Esophagus squamous epithelium (tissue), 4 donors: ENCODE data around the gene MICALL2.

Source experiments
- POLR2A ChIP-seq, 4 donors: fragments of 450-650 bp; IDR thresholded peaks; one replicate each; pipeline ENCODE4 v1.6.1; 2017; ENCODE audit warnings: antibody characterized with exemption in 4 of 4, mild to moderate bottlenecking in 4 of 4, moderate library complexity in 3 of 4
- TF ChIP-seq, protein P1 (sequence below), 6 experiments: fragments of 450-650 bp in 4 of 6; fragments of 200-600 bp in 2 of 6; sonication (generic) in 2 of 6; IDR thresholded peaks; one replicate each; pipeline ENCODE4 v1.5.1; 2016 to 2019; ENCODE audit warnings: antibody characterized with exemption in 6 of 6, mild to moderate bottlenecking in 4 of 6, moderate library complexity in 4 of 6

DNA sequence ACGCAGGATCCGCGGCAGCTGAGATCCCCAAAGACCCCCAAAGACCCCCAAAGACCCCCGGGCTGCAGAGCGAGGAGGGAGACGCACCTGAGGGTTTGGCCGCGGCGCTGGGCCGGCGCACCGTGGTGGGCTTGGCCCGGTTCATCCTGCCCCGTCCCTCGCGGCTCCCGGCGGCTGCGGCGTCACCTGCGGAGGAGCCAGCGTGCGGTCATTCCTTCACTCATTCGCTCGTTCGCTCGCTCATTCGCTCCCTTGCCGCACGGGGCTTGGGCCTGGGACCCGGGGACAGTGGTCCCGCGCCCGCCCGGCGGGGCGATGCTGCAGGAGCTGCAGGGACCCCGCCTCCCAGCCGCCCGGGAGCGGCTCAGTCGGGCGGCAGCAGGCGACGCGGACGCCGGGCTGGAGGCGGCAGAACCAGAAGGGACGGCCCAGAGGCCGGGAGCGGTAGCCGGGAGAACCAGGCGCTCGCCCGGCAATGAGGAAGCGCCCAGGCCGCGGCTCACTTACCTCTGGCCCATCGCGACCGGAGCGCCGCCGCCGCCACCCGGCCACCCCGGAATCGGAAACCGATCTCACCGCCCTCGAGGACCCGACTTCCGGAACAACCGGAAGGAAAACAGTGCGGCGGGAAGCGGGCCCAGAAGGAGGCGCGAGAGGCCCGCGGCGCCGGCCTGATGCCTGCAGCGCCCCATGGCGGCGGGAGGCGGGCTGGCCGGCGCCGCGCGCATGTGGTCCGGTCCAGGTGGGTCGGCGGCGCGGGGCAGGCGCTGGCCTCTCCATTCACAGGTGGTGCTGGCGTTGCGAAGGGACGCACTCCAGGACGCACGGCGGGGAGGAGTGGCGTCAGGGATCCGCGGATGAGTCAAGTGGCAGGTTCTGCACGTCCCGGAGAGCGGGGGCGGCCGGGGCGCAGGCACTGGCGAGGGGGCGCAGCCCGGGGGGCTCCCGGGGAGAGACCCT is 44.8 kb upstream of the MICALL2 start, which contains the start of gene INTS1:
- TF ChIP-seq, protein P1, sequence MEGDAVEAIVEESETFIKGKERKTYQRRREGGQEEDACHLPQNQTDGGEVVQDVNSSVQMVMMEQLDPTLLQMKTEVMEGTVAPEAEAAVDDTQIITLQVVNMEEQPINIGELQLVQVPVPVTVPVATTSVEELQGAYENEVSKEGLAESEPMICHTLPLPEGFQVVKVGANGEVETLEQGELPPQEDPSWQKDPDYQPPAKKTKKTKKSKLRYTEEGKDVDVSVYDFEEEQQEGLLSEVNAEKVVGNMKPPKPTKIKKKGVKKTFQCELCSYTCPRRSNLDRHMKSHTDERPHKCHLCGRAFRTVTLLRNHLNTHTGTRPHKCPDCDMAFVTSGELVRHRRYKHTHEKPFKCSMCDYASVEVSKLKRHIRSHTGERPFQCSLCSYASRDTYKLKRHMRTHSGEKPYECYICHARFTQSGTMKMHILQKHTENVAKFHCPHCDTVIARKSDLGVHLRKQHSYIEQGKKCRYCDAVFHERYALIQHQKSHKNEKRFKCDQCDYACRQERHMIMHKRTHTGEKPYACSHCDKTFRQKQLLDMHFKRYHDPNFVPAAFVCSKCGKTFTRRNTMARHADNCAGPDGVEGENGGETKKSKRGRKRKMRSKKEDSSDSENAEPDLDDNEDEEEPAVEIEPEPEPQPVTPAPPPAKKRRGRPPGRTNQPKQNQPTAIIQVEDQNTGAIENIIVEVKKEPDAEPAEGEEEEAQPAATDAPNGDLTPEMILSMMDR (IDR thresholded peaks at IDR 0.05), result peak; percentile 74 to 99 (median 96)
- peak in 3 of 4 donors; percentile 23 to 65 (median 46) for TF ChIP-seq POLR2A (IDR thresholded peaks at IDR 0.05)
